Liver (tissue), 3 donors: Measurements from ENCODE around the gene CLIP2.

Experiments
- CTCF ChIP-seq: fragments of 150-350 bp; IDR thresholded peaks from 2 replicates; pipeline ENCODE4 v1.5.1; 2017; ENCODE audit warnings: improper control_type of control experiment, low read depth, low read length; ENCODE audit not compliant: missing input control
- EGR1 ChIP-seq, 2 donors: IDR thresholded peaks; 2 replicates each; pipeline ENCODE4 v1.6.1; 2016 to 2018; ENCODE audit warnings: antibody characterized with exemption in 2 of 2, low read depth in 2 of 2
- MAX ChIP-seq: IDR thresholded peaks from 2 replicates; pipeline ENCODE4 v1.6.1; 2016; ENCODE audit warnings: antibody characterized with exemption
- RAD21 ChIP-seq, 2 donors: IDR thresholded peaks; 2 replicates each; pipeline ENCODE4 v1.6.1; 2016; ENCODE audit warnings: antibody characterized with exemption in 2 of 2, mild to moderate bottlenecking in 2 of 2
- REST ChIP-seq: IDR thresholded peaks from 2 replicates; pipeline ENCODE4 v1.6.1; 2016; ENCODE audit warnings: antibody characterized with exemption, mild to moderate bottlenecking
- ZBTB33 ChIP-seq: IDR thresholded peaks from 2 replicates; pipeline ENCODE4 v1.6.1; 2016; ENCODE audit warnings: antibody characterized with exemption
- donor health status: healthy.
- donor health status: healthy.

GRCh38 chr7:74344786-74345185 is 55.6 kb downstream of the CLIP2 start:
- TF ChIP-seq CTCF: no peak
- TF ChIP-seq REST: no peak
- no peak for TF ChIP-seq EGR1 (IDR thresholded peaks at IDR 0.05; ENCODE audit: low read depth in 2 of 2)
- TF ChIP-seq RAD21 (IDR thresholded peaks at IDR 0.05): no peak
- TF ChIP-seq MAX: no peak
- TF ChIP-seq ZBTB33: no peak
